ENCODE results near the gene SLC35F3.

The SLC35F3 gene

DNA sequence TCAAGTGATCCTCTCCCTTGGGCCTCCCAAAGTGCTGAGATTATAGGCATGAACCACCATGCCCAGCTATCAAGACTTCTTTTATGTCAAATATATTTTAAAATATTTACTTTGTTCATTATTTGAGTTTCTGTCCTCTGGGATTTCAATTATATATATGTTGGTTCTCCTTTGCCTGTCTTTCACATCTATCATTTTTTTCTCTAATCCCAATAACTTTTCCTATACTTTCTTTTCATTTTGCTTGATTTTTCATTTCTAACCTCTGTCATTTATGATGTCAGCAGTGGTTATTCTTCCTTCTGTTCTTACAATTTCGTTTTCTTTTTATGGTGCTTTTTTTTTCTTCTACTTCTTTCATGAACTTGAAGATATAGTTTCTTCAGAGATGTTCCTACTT lies 47.3 kb downstream of the SLC35F3 start:
- TF ChIP-seq EGR1 (IDR thresholded peaks at IDR 0.05): no peak
- no peak for TF ChIP-seq YY1 (IDR thresholded peaks at IDR 0.05; ENCODE audit: low read depth)
- TF ChIP-seq ZBTB7A (IDR thresholded peaks at IDR 0.05; ENCODE audit: low read depth): no peak
- no peak for TF ChIP-seq TEAD4 (IDR thresholded peaks at IDR 0.05)
- TF ChIP-seq CEBPB (IDR thresholded peaks at IDR 0.05): no peak
- no peak for TF ChIP-seq NFIC (IDR thresholded peaks at IDR 0.05)
- TF ChIP-seq RAD21 (IDR thresholded peaks at IDR 0.05; ENCODE audit: low read depth): no peak
- TF ChIP-seq, protein P1, sequence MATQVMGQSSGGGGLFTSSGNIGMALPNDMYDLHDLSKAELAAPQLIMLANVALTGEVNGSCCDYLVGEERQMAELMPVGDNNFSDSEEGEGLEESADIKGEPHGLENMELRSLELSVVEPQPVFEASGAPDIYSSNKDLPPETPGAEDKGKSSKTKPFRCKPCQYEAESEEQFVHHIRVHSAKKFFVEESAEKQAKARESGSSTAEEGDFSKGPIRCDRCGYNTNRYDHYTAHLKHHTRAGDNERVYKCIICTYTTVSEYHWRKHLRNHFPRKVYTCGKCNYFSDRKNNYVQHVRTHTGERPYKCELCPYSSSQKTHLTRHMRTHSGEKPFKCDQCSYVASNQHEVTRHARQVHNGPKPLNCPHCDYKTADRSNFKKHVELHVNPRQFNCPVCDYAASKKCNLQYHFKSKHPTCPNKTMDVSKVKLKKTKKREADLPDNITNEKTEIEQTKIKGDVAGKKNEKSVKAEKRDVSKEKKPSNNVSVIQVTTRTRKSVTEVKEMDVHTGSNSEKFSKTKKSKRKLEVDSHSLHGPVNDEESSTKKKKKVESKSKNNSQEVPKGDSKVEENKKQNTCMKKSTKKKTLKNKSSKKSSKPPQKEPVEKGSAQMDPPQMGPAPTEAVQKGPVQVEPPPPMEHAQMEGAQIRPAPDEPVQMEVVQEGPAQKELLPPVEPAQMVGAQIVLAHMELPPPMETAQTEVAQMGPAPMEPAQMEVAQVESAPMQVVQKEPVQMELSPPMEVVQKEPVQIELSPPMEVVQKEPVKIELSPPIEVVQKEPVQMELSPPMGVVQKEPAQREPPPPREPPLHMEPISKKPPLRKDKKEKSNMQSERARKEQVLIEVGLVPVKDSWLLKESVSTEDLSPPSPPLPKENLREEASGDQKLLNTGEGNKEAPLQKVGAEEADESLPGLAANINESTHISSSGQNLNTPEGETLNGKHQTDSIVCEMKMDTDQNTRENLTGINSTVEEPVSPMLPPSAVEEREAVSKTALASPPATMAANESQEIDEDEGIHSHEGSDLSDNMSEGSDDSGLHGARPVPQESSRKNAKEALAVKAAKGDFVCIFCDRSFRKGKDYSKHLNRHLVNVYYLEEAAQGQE (IDR thresholded peaks at IDR 0.05; ENCODE audit: low read depth): no peak
- no peak for TF ChIP-seq FOXM1 (IDR thresholded peaks at IDR 0.05; ENCODE audit: borderline replicate concordance, low read depth)
- TF ChIP-seq TAF1 (IDR thresholded peaks at IDR 0.05; ENCODE audit: low read depth): no peak
- TF ChIP-seq TCF12 (IDR thresholded peaks at IDR 0.05; ENCODE audit: low read depth): no peak
- TF ChIP-seq CREB1 (IDR thresholded peaks at IDR 0.05; ENCODE audit: low read depth): no peak
- TF ChIP-seq, protein P2, sequence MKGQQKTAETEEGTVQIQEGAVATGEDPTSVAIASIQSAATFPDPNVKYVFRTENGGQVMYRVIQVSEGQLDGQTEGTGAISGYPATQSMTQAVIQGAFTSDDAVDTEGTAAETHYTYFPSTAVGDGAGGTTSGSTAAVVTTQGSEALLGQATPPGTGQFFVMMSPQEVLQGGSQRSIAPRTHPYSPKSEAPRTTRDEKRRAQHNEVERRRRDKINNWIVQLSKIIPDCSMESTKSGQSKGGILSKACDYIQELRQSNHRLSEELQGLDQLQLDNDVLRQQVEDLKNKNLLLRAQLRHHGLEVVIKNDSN (IDR thresholded peaks at IDR 0.05): no peak
- TF ChIP-seq, protein P3, sequence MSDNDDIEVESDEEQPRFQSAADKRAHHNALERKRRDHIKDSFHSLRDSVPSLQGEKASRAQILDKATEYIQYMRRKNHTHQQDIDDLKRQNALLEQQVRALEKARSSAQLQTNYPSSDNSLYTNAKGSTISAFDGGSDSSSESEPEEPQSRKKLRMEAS (IDR thresholded peaks at IDR 0.05): no peak
- TF ChIP-seq EP300 (IDR thresholded peaks at IDR 0.05; ENCODE audit: borderline replicate concordance): no peak

DNA sequence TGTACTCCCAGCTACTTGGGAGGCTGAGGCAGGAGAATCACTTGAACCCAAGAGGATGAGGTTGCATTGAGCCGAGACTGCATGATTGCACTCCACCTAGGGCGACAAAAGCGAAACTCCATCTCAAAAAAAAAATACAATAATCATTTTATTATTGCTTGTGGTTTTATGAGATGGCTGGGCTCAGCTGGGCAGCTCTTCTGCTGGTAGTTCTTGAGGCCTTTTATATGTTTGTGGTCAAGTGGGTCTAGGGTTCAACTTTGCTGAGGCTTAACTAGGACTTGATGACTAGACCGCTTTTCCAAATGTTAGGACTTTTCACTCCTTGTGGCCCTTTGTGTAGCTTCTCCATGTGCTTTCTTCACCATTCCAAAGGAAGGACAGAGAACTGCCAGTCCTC lies 53.2 kb downstream of the SLC35F3 start:
- no peak for TF ChIP-seq CREB1 (IDR thresholded peaks at IDR 0.05; ENCODE audit: low read depth)
- no peak for TF ChIP-seq YY1 (IDR thresholded peaks at IDR 0.05; ENCODE audit: low read depth)
- TF ChIP-seq, protein P3 (IDR thresholded peaks at IDR 0.05): no peak
- no peak for TF ChIP-seq RAD21 (IDR thresholded peaks at IDR 0.05; ENCODE audit: low read depth)
- TF ChIP-seq, protein P2 (IDR thresholded peaks at IDR 0.05): no peak
- TF ChIP-seq TAF1 (IDR thresholded peaks at IDR 0.05; ENCODE audit: low read depth): no peak
- TF ChIP-seq TEAD4 (IDR thresholded peaks at IDR 0.05): no peak
- no peak for TF ChIP-seq ZBTB7A (IDR thresholded peaks at IDR 0.05; ENCODE audit: low read depth)
- TF ChIP-seq, protein P1 (IDR thresholded peaks at IDR 0.05; ENCODE audit: low read depth): no peak
- TF ChIP-seq TCF12 (IDR thresholded peaks at IDR 0.05; ENCODE audit: low read depth): no peak
- TF ChIP-seq FOXM1 (IDR thresholded peaks at IDR 0.05; ENCODE audit: borderline replicate concordance, low read depth): no peak
- no peak for TF ChIP-seq NFIC (IDR thresholded peaks at IDR 0.05)
- TF ChIP-seq EP300 (IDR thresholded peaks at IDR 0.05; ENCODE audit: borderline replicate concordance): no peak
- TF ChIP-seq EGR1 (IDR thresholded peaks at IDR 0.05): no peak
- TF ChIP-seq CEBPB (IDR thresholded peaks at IDR 0.05): no peak

DNA sequence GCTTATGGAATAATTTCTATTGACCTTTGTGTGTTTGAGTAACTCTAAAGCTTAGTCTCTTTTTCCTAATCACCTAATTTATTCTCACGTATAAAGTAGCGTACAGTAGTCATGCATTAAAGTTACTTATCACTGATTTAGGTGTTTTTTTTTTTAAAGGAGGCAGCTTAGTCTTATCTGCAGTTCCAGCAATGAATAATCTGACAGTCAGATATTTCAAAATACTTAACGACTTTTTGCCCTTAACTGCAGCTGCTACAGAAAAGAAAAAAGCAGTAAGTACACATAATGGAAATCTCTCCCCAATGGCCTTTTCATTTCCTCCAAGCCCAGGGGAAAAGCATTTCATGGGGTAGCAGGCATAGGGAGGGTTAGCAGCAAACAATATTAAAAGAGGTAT lies 54.6 kb downstream of the SLC35F3 start:
- TF ChIP-seq EP300 (IDR thresholded peaks at IDR 0.05; ENCODE audit: borderline replicate concordance) (no peak), CEBPB (IDR thresholded peaks at IDR 0.05) (no peak), NFIC (IDR thresholded peaks at IDR 0.05) (no peak), RAD21 (IDR thresholded peaks at IDR 0.05; ENCODE audit: low read depth) (no peak), ZBTB7A (IDR thresholded peaks at IDR 0.05; ENCODE audit: low read depth) (no peak), YY1 (IDR thresholded peaks at IDR 0.05; ENCODE audit: low read depth) (no peak), FOXM1 (IDR thresholded peaks at IDR 0.05; ENCODE audit: borderline replicate concordance, low read depth) (no peak), CREB1 (IDR thresholded peaks at IDR 0.05; ENCODE audit: low read depth) (no peak), TCF12 (IDR thresholded peaks at IDR 0.05; ENCODE audit: low read depth) (no peak), EGR1 (IDR thresholded peaks at IDR 0.05) (no peak), TAF1 (IDR thresholded peaks at IDR 0.05; ENCODE audit: low read depth) (no peak), TEAD4 (IDR thresholded peaks at IDR 0.05) (no peak)
- TF ChIP-seq, protein P3 (IDR thresholded peaks at IDR 0.05): no peak
- TF ChIP-seq, protein P1 (IDR thresholded peaks at IDR 0.05; ENCODE audit: low read depth): no peak

DNA sequence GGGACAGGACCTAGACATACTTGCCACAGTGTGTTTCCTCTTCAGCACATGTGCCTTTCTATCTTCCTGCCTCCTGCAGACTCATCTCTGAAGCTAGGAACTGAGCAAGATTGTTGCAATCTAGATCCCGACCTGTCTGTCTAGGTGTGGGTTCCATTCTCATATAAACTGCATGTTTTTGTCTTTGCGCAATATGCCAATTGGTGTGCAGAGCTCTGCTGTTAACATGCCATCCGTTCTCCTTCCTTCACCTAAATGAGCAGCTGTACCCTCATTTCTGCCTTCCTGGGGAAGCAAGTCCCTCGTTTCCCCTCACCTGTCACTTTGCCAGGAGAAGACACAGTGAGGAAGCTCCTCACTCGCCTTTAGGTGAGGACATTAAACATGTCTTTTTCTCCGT lies 55.5 kb downstream of the SLC35F3 start:
- TF ChIP-seq CEBPB (IDR thresholded peaks at IDR 0.05) (no peak), YY1 (IDR thresholded peaks at IDR 0.05; ENCODE audit: low read depth) (no peak), CREB1 (IDR thresholded peaks at IDR 0.05; ENCODE audit: low read depth) (no peak), EP300 (IDR thresholded peaks at IDR 0.05; ENCODE audit: borderline replicate concordance) (no peak), FOXM1 (IDR thresholded peaks at IDR 0.05; ENCODE audit: borderline replicate concordance, low read depth) (no peak), TEAD4 (IDR thresholded peaks at IDR 0.05) (no peak)
- TF ChIP-seq, protein P1 (IDR thresholded peaks at IDR 0.05; ENCODE audit: low read depth): no peak
- TF ChIP-seq, protein P2 (IDR thresholded peaks at IDR 0.05): no peak

Data from Ishikawa (cell line).